ENCODE results near the gene APMAP. TPM values are rescaled to one million over a fixed set of nuclear protein-coding genes. Genes with fewer than 3 reads are reported as not detected.

Gene APMAP
- total RNA-seq, 2 donors from 2014 or later, result 38.4 to 44.0 TPM

DNA sequence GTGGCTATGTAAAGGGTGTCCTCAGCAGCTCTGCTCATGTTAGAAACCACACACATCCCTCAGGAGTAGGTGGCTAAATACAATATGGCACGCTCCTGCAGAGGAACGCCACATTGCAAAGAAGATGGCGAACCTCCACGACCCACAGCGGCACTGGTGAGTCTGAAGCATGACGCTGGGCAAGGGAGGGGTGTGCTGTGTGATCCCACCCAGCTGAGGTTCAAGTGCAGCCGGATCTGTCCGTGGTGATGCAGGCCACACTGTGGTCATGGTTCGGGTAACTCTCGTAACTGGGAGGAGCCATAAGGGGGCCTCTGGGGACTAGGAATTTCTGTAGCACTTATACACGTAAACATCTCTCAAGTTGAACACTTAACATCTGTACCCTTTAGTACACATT, 23.4 kb upstream of the APMAP start:
- no peak for DNase-seq (ENCODE audit: low spot score)
- TF ChIP-seq, protein P1, sequence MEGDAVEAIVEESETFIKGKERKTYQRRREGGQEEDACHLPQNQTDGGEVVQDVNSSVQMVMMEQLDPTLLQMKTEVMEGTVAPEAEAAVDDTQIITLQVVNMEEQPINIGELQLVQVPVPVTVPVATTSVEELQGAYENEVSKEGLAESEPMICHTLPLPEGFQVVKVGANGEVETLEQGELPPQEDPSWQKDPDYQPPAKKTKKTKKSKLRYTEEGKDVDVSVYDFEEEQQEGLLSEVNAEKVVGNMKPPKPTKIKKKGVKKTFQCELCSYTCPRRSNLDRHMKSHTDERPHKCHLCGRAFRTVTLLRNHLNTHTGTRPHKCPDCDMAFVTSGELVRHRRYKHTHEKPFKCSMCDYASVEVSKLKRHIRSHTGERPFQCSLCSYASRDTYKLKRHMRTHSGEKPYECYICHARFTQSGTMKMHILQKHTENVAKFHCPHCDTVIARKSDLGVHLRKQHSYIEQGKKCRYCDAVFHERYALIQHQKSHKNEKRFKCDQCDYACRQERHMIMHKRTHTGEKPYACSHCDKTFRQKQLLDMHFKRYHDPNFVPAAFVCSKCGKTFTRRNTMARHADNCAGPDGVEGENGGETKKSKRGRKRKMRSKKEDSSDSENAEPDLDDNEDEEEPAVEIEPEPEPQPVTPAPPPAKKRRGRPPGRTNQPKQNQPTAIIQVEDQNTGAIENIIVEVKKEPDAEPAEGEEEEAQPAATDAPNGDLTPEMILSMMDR (IDR thresholded peaks at IDR 0.05), result no peak
- Histone ChIP-seq H3K27ac (no peak overlapping the region), H3K4me3 (no peak overlapping the region), H3K27me3 (replicated peaks; ENCODE audit: insufficient read depth) (no peaks in the 10 kb centered on the region), H3K4me1 (ENCODE audit: control insufficient read depth in 1 of 2, low read depth in 2 of 2) (no peaks in the 10 kb centered on the region), H3K36me3 (peaks cover 62% of the 10 kb centered on the region), H3K9me3 (no peaks in the 10 kb centered on the region)
- no peak for ATAC-seq (ENCODE audit: insufficient number of reproducible peaks, low FRiP score, low read depth)

GRCh38 chr20:25014816-25015215, 22.3 kb upstream of the APMAP start:
- Histone ChIP-seq H3K9me3 (no peaks in the 10 kb centered on the region), H3K27me3 (replicated peaks; ENCODE audit: insufficient read depth) (no peaks in the 10 kb centered on the region), H3K36me3 (peaks cover 69% of the 10 kb centered on the region), H3K4me3 (no peak overlapping the region), H3K27ac (no peak overlapping the region), H3K4me1 (ENCODE audit: control insufficient read depth in 1 of 2, low read depth in 2 of 2) (no peaks in the 10 kb centered on the region)
- TF ChIP-seq, protein P1 (IDR thresholded peaks at IDR 0.05), result no peak
- no peak for ATAC-seq (ENCODE audit: insufficient number of reproducible peaks, low FRiP score, low read depth)
- no peak for DNase-seq (ENCODE audit: low spot score)

DNA sequence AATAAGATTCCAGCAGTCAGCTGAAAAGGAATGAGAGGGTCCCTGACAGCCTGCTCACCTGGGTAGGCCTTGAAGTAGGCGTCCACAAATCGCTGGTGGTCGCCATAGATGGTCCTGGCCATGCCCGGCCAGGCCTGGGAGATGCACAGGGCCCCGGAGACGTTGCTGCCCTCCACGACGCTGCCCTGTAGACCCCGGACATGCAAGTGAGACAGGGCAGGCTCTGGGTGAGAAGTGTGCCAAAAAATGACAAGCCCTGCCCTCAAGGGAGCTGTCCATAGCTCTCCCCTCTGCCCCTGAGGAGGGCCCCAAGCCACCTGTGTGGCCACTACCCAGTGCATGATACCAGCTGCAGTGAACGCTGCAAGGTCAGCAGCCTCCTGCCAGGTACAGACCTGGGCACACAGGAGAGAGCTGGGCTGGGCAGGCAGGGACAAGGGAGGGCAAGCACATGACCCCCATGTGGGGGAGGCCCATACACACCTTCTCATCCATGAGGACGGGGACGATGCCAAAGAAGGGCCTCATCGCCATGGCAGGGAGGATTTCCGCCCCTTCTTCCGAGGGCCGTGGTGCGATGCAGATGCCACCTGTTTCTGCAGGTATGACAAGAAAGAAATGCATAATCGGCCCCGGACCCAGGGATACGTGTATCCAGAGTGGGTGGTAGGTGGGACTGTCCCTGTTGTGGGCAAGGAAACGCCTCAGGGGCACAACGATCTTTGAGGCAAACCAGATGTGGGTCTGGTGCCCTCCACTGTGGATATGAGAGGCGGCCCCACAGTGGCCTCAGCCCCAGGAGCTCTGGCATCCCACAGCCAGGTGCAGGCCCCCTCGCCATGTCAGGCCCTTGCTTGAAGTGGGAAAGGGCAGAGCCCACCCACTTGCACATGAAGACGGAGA, 21.2 kb upstream of the APMAP start:
- peaks cover 63% of the 10 kb centered on the region for H3K36me3 ChIP-seq
- TF ChIP-seq, protein P1 (IDR thresholded peaks at IDR 0.05), result no peak
- H3K4me3 ChIP-seq, result no peak overlapping the region
- no peak for ATAC-seq (ENCODE audit: insufficient number of reproducible peaks, low FRiP score, low read depth)
- DNase-seq (ENCODE audit: low spot score), result no peak
- no peak overlapping the region for H3K27ac ChIP-seq
- H3K4me1 ChIP-seq (ENCODE audit: control insufficient read depth in 1 of 2, low read depth in 2 of 2), result no peaks in the 10 kb centered on the region
- no peaks in the 10 kb centered on the region for H3K9me3 ChIP-seq
- no peaks in the 10 kb centered on the region for H3K27me3 ChIP-seq (replicated peaks; ENCODE audit: insufficient read depth)

DNA sequence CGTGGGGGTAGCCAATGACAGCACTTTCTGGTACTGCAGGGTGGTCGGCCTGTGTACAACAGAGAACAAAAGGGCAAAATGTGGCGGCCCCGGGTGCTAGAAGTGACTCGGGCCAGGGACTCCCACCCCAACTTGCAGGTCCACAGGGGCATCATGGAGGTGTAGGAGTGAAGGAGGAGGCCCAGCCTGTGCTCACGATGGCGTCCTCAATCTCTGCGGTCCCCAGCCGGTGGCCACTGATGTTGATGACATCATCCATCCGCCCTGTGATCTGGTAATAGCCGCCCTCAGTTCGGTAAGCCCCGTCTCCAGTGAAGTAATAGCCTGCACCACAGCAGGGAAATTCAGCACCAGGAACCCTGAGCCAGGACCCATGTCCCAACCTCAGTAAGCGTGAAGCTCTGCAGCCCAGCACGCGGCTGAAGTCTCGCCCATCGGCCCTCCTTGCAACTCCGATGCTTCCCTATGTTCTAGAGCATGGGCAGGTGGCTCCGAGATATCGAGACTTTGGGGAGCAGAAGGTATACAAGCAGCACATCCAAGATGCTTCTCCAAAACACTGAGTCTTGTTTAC, 20.2 kb upstream of the APMAP start:
- ATAC-seq (ENCODE audit: insufficient number of reproducible peaks, low FRiP score, low read depth) (no peak), DNase-seq (ENCODE audit: low spot score) (no peak)
- TF ChIP-seq, protein P1 (IDR thresholded peaks at IDR 0.05), result no peak
- Histone ChIP-seq H3K27ac (no peak overlapping the region), H3K36me3 (peaks cover 73% of the 10 kb centered on the region), H3K9me3 (no peaks in the 10 kb centered on the region), H3K4me3 (no peak overlapping the region), H3K4me1 (ENCODE audit: control insufficient read depth in 1 of 2, low read depth in 2 of 2) (no peaks in the 10 kb centered on the region), H3K27me3 (replicated peaks; ENCODE audit: insufficient read depth) (no peaks in the 10 kb centered on the region)

- peaks cover 75% of the 10 kb centered on the region for H3K36me3 ChIP-seq
- no peaks in the 10 kb centered on the region for H3K4me1 ChIP-seq (ENCODE audit: control insufficient read depth in 1 of 2, low read depth in 2 of 2)
- H3K9me3 ChIP-seq, result no peaks in the 10 kb centered on the region
- ATAC-seq (ENCODE audit: insufficient number of reproducible peaks, low FRiP score, low read depth) (no peak), DNase-seq (ENCODE audit: low spot score) (no peak)
- H3K4me3 ChIP-seq, result no peak overlapping the region
- H3K27me3 ChIP-seq (replicated peaks; ENCODE audit: insufficient read depth), result no peaks in the 10 kb centered on the region
- no peak overlapping the region for H3K27ac ChIP-seq
- TF ChIP-seq, protein P1 (IDR thresholded peaks at IDR 0.05), result no peak
Measured at GRCh38 chr20:25011831-25012241, 19.3 kb upstream of the APMAP start.
